ENCODE results near the gene TIMM13.

- TF ChIP-seq, protein P1, sequence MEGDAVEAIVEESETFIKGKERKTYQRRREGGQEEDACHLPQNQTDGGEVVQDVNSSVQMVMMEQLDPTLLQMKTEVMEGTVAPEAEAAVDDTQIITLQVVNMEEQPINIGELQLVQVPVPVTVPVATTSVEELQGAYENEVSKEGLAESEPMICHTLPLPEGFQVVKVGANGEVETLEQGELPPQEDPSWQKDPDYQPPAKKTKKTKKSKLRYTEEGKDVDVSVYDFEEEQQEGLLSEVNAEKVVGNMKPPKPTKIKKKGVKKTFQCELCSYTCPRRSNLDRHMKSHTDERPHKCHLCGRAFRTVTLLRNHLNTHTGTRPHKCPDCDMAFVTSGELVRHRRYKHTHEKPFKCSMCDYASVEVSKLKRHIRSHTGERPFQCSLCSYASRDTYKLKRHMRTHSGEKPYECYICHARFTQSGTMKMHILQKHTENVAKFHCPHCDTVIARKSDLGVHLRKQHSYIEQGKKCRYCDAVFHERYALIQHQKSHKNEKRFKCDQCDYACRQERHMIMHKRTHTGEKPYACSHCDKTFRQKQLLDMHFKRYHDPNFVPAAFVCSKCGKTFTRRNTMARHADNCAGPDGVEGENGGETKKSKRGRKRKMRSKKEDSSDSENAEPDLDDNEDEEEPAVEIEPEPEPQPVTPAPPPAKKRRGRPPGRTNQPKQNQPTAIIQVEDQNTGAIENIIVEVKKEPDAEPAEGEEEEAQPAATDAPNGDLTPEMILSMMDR (IDR thresholded peaks at IDR 0.05): no peak
- TF ChIP-seq POLR2A (IDR thresholded peaks at IDR 0.05): no peak
These were observed 24.4 kb upstream of the TIMM13 start for GRCh38 chr19:2451741-2452140.
